HG03064 (cell line): Measurements from ENCODE around the gene NTM.

Source experiments
- ATAC-seq: cut with Tn5 transposase; IDR thresholded peaks from one replicate; pipeline ENCODE4 v1.9.1; 2021; ENCODE audit warnings: low read depth; ENCODE audit not compliant: unreplicated experiment

Gene NTM

DNA sequence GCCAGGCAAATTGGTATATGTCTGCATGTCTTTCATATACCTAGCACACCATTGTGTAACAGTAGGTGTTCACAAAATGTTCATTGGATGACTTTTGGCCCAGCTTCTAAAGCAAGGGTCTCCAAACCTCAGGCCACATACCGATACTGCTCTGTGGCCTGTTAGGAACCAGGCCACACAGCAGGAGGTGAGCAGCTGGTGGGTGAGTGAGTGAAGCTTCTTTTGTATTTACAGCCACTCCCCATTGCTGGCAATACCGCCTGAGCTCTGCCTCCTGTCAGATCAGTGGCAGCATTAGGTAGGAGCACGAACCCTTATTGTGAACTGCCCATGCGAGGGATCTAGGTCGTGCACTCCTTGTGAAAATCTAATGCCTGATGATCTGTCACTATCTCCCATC, 836.6 kb downstream of the NTM start:
- ATAC-seq, result no peak

DNA sequence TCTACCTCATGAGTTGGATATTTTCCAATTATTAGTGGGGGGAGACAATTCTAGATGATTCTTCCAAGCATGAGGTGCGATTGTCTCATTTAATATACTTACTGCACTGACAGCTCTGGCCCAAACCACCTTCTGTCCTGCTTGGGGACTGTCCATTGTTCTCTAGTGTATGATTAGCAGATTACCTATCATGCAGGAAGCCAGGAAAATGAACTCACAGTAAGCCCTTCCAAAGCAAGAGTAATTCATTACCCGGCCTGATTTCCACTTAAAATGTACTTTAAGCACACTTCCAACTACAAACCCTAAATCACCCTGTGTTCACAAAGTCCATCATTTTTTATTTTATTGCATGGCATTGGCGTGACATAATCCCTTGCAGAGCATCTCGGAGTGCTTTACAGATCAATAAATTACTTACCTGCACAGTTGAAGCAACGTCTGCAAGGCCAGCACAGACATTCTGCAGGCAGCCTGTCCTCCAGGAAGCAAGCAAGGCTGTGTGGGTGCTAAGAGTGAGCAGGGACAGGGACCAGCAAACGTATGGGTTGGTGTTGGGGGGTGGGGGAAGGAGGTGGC, 838.2 kb downstream of the NTM start:
- ATAC-seq, result no peak

DNA sequence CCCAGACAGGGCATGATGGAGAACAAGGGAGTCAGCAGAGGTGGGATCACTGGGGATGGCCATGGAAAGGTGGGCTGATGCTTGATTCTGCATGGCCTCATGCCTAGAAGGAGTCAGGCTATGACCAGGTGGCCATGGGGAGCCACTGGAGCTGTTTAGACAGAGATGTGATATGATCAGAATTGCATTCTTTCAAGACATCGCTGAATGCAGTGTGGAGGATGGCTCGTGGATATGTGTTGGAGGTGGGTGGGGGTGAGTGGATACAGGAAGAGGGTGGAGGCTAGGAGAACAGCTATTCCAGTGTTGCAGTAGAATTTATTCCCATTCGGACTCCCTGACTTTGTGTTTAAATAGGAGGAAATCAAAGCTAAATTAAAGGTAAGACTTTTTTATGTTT, 841.1 kb downstream of the NTM start:
- no peak for ATAC-seq

DNA sequence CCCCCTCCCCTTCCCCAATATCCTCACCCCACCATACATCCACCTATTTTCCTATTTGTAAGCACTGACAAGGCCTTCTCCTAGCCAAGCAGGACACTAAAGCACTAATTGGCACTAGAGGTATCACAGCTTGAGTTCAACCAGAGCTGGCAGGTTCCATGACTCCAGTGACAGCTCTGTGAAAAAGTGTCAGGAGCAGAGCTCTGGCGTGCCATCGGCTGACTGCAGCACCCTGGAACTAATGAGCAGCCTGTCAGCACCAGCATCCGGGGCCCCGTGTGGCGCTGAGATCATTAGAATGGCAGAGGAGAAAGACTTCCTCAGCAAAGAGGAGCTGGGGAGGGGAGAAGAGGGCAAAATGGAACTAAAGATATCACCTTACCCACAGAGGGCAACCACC, 847.4 kb downstream of the NTM start:
- ATAC-seq, result no peak

DNA sequence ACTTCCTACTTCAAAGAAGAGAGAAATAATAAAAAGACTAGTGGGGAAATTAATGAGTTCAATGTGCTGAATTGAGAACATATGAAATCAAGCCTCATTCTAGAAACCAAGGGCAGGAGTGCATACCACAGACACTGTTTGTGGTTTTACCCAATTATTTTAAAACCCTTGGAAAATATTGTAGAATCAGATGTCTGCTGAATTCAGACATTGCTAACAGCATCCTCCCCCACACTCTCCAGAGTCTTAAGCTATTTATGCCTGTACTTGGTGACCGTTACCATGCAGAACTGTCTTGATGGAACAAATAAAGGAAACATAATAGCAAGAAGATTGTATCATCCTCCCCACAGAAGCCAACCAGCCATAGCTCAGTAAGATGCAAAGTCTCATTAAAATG, 850.1 kb downstream of the NTM start:
- no peak for ATAC-seq

DNA sequence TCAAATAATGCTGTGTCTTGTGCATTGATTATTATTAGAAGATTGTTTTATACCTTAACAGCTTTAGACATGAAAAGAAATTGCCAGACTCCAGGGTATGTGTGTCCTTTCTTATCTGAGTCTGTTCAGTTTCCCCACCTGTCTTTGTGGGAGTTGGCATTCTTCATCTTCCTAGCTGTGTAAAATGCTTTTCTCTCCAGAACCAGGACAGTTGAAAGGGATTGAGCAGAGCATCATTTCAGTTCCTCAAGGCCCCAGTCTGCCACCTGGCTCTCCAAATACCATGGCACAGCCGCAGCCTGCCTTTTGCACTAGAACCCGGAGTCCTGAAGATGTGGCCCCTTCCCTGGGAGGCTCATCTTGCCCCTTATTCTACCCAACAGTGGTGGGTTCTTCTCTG, 851.9 kb downstream of the NTM start:
- ATAC-seq, result no peak

DNA sequence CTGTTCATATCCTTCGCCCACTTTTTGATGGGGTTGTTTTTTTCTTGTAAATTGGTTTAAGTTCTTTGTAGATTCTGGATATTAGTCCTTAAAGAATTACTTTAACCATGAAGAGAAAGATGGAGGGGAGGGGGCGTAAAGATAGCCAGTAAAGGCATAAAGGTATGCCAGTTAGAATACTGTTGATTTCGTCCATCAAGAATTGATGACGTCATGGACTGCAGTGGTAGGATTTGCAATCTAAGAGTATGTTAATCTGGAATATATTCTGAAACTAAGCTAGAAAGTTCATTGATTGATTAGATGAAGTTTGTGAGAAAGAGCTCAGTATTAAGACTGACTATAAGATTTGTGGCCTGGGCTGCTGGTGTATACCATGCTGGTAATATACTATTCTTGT, 856.1 kb downstream of the NTM start:
- ATAC-seq, result no peak

DNA sequence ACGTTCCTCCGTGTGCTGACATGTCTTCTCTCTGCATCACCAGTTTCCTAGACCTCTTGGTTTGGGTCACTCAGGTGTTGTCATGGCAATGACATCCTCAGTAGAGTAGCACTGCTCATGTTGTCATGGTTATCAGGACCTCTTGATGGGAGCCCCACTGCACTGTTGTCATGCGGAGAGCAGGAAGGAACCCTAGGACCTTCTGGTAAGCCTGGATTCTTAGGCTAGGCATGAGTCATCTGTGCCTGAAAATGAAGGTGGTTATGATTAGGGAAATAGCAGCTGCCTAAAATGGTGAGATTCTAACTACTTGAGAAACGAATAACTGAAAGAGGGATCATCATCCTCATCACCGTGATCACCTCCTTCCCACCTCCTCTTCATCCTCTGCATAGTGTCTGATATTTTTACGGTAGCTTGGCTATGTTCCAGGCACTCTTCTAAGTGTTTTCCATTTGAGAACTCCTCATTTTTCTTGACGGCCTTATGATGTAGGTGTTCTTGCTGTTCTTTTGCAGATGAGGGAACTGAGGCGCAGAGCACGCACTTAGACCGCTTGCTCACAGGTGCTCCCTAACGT, 858.4 kb downstream of the NTM start:
- ATAC-seq, result no peak

DNA sequence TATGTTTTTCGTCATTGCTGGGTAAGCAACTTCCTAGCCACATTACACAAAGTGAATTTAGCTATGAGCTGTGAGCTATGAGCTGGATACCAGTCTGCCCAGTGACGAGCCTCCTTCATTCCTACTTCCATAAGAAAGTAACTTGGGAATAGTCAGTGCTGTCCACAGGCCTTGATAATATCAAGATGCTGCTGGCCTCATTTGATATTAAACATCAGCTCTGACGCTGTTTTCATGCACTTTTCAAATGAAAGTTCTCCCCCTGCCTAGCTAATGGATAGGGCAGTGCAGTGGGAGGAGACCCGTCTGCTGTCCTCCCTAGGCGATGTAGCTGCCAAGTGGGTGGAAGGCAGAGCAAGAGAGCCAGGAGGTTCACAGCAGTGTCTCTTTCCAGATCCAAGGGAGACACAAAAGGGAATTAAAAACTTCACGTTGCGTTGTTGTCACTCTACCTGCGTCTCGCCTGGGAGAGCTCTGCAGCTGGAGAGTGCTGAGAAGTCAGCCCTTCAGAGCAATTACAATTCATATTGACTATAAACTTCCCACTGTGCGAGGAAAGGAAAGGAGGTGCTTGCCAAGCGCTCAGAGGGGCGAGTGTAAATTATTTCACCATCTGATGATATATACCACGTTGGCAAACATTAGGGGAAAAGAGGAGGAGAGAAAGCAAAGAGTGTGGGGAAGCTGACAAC, 861.4 kb downstream of the NTM start:
- ATAC-seq, result no peak

DNA sequence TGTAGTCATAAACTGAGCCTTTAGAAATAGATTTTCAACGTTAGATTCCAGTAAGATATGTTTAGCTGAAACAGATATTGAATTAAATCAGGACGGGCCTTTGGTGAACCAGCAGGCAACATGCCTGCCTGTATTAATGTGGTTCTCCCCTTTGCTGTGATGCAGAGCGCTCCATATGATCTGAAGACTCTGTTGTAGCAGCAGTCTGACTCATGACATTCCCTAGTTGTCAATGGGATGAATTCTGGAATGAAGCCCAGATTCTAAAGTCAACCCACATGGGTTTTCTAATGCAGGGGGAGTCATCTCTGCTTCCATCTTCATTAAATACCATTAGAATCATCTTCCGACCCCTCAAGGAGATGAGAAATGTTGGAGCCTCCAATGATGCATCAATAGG, 864.5 kb downstream of the NTM start:
- ATAC-seq, result no peak

DNA sequence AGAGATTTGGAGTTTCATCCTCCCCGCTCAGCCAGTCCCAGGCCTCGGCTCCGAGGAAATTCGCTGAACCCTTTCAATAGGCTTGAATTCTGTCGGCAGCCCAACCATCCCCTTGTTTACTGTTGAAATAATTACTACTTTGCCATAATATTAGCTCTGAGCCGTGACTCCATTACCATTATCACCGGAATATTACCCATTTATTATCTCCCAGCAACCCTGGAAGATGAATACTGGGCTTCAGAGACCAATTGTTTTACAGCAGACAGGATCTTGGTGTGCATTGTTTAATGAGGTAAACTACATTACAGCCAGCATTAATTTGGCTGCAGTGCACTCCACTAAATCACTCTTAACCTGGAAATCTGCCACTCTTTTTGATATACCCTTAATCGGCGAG, 867.4 kb downstream of the NTM start:
- no peak for ATAC-seq

DNA sequence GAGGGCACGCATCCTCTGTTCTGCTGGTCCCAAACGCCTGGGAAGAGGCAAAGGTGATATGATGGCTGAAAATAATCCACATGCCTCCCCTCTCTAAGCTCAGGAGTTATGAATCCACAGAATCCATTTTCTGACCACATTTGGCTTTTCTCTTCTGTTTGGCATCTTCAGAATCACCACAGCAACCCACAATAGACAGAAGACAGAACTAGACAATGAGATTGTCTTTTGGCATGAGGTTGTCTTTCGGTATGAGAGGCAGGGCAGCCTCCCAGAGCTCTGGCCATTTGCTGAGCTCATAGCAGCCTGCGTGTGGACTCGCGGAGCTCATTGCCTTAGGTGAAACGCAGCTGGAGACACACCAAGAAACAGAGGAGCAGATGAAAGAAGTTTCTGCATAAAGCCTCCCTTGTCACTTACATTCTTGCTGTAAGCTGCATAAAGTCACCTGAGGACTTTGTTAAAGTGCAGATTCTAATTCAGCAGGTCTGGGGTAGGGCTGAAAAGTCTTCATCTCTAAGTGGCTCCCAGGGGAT, 868.0 kb downstream of the NTM start:
- ATAC-seq, result no peak

DNA sequence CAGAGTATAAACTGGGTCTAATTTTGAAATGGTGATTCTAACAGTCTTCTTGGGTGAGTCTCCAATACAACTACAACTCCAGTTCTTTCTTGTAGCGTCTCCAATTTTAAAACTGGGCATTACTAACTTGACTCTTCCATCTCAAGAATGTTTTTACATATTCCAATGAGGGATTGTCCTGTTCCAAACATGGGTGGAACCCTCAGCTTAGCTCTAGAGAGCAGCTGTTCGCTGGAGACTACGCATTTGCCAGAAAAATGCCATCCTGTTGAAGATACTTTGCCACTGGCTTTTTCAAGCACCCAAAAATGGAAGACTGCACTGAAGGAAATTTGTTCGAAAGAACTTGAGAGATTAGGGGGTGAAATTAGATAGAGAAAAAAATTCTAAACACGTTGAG, 870.0 kb downstream of the NTM start:
- no peak for ATAC-seq

DNA sequence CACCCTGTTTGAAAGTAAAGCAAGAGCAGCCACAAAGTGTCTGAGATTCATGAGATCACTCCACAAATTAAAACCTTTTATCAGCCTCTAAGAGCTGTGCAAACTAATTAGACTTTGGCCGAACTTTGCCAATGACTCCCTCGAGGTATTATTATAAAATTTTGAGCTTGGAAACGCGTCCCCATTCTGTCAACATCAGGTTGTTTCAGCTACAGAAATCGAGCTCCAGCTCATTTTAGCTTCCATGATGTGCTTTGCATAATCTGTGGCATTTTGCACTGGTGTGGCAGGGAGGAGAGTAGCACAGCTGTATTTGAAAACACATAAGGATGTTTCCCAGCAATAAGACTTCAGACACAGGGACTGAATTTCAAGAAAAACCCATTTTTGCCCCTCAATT, 872.2 kb downstream of the NTM start:
- no peak for ATAC-seq

DNA sequence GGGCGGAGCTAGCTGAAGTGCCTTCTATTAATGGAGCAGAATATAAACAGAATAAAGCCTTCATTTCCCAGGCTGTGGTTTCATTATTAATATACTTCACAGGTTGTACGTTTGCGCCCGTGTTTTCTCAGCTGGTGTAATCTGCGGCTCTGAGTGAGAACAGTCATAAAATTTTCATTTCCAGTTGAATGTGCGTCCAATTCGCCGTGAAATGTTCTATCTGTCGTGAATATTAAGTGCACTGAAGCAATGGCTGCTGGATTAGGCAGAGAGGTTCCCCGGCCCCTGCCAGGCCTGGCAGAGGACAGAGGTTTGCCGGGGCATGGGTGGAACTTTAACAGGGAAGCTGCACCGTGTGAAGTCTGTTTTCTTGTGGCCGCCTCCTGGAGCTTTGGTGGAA, 874.4 kb downstream of the NTM start:
- no peak for ATAC-seq

DNA sequence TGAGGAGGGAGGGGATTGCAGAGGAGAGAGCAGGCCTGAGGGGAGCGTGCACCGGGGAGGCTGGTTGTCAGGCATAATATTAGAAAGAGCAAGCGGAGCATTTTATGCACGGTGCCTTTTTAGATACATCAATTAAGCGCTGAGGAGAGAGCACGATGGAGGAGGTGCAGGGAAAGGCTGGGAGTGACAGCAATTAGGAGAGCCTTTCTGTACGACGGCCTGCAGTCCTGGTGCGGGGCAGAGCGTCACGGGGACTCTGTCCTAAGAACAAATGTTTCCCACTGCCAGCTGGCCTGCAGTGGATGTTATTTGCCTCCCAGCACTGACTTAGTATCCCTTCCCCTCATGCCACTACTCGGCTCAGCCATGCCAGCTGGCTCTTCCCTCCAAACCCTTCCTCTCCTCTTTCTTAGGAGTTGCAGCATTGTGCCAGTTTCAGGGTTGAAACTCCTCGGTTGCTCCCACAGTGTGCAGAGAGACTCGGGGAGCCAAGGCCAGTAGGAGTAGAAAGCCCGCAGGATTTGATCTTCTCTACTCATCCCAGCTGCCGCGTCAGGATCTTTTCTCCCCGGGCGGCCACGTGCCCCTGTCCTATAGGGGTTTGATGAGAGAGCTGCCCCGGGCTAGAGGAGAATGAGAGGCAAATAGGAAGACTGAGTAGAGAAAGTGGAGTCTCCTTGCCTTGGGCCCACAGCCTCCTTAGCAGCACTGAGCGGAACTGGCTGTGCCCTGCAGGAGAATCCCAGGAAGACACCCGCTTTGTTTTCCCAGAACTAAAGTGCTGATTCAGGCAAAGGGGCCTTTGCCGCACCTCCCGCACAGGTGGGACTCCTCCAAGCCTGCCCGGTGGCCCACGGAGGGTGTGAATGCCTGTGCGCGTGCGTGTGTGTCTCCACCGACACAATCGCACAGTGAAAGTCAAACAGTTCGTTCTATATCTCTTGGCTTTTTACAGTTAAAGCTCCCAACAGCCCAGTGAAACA, 875.3 kb downstream of the NTM start:
- no peak for ATAC-seq

DNA sequence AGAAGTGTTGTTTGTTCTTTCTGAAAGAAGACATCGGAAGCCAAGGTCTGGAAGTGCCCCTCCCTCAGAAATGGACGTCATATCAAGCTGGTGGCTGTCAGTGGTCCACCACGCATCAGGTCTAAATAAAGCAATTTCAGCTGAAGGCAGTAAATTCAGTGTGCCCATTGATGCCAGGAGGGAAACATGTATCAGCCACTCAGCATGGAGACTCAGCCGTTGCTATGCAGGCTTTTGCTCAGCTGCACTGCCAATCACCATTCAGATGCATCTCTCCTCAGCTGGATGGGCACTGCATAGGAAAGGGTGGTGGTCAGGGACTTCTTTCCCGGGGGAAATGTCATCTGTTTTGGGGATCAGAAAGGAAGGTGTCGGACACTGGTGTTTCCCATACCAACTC, 878.2 kb downstream of the NTM start:
- no peak for ATAC-seq

DNA sequence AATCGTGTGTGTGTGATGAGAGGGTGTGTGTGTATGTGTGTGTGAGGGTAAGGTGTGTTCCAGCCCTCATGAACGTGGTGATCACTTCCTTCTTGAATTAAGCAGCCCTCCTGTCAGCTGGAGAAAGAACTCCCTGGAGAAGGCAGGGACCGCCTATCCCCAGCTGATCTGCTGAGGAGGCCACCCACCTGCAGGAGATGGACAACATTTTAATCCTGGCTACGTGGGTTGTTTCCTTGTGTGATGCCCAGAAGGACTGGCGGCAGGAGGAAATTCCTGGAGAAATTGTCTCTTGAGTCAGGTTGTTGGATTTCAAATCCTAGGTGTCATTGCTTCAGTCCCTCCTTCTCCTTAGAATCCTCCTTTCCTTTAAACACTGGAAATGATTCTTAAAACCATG, 878.8 kb downstream of the NTM start:
- no peak for ATAC-seq

DNA sequence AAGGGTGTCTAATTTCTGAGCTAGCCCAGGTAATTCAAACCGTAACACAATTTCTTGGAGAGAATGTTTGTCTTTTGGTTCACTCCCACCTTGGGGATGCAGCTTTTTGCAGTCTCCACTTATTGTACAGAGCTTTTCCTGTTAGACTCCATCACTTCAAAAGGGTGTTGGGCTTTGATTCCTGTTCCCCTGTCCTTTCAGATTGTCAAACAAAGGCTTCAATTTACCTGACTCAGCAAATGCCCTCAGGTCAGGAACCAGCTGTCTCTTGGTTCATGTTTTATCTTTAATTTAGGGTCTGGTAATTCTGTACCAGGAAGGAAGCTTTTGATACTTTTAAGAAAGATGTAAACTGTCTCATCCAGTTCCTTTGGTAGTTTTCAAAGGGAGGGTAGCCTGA, 880.6 kb downstream of the NTM start:
- ATAC-seq, result no peak

DNA sequence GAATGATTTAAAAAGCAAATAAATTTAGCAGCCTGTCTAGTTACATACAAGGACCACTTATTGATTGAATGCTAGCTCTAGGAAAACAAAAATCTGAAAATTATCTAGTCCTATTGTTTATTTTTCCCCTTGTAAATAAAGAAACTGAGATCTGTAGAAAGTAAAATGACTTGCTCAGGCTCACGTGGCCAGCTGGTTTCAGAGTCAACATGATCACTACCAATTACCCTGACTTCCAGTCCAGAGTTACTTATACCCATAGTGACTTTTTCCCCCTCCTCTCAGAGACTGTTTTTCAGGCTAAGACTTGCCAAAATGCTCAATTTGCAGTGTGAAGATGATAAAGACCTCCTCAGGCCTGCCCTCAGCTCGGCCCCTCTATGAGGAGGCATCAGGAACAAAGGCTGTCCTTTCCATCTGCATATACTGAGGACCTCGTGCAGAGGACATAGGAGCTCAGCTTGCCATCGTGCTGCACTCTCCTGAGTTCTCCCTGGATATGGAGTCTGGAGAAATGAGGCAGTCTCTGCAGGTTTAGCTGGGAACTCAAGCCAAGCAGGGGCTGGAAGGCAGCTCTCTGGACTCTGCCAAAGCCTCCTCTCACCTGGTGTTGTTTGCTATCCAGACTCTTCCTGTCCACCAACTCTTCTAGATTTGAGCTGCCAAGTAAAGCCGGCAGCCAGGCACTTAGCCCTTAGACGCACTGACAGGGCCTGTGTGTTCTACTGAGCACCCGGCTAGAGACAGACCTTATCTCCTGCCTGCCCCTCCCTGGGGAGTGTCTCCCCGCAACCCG, 883.3 kb downstream of the NTM start:
- no peak for ATAC-seq
